ENCODE data around the gene THTPA. TPM values are rescaled to one million over a fixed set of nuclear protein-coding genes. Genes with fewer than 3 reads are reported as not detected.

THTPA gene
- total and polyA plus RNA-seq, 2 of the 13 experiments (the other 11 are each of a cell fraction or from before 2014, with no cell fraction given) = 7.4 to 8.7 TPM

GRCh38 chr14:23568021-23568599 lies 12.0 kb downstream of the THTPA start (continued):
- peak; percentile 19; the same call in 1 of the 2 replicates for TF ChIP-seq ZNF318 (CRISPR knock-in tag; IDR thresholded peaks at IDR 0.05)
- TF ChIP-seq TEAD3 (CRISPR knock-in tag; optimal IDR thresholded peaks at IDR 0.05; ENCODE audit: borderline replicate concordance) = peak; percentile 29

Measured in HepG2 (cell line).